ENCODE results near the gene DMRTA2.

Gene DMRTA2

GRCh38 chr1:50422946-50423669, at the start of gene DMRTA2:
Gene DMRTA2 (minus strand): TSS chr1:50423443. CDS start chr1:50421536, 1,907 bp downstream.
- peak; percentile 27 for DNase-seq

DNA sequence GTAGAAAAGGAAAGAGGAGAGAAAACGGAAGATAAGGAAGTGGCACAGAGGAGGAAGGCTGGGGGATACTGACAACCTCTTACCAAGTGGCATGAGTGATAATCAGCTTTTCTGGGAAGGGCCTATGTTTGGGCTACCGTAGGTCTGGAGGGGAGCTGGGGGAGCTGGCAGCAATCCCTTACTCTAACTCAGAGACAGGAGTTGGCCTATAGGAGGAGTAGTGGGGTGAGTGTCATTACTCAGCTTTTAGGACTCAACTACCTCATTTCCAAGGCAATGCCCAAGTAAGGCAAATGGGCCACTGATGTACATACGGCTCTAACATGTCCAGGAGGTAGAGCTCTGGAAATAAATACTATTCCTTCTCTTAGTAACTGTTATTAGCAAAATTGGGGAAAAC, 48.7 kb upstream of the DMRTA2 start:
- DNase-seq: no peak

DNA sequence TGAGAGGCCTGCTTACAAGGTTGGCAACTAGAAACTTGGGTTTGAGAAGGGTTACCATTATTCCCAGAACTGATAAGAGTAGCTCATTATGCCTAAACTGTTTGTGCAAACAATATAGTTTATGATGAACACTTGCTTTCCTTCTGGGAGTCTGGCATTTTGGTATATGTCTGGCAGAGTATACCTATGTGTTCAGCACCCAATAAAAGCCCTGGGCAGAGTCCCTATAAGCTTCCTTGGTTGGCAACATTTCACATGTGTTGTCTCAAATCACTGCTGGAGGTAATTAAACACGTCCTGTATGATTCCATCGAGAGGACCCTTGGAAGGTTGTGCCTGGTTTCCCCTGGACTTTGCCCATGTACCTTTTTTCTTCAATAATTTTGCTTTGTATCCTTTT, 39.7 kb upstream of the DMRTA2 start:
- no peak for DNase-seq

DNA sequence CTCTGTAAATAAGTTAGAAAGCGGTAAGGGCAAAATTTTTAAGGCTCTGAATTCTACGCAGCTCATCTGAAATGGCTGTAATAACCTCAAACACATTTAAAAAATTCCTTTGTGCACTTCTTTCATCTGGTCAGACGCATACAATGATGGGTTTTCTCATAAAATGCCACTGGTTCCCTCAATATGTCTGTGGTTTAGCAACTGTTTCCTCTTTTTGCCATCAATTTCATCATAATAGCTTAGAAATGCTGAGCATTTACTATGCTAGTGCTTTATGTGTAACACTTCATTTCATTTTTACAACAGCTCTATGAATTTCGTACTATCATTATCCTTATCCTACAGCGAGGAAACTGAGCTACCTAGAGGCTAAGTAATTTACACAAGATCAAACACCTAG, 35.3 kb upstream of the DMRTA2 start:
- DNase-seq: no peak

GRCh38 chr1:50454911-50455310, 31.7 kb upstream of the DMRTA2 start:
- no peak for DNase-seq

DNA sequence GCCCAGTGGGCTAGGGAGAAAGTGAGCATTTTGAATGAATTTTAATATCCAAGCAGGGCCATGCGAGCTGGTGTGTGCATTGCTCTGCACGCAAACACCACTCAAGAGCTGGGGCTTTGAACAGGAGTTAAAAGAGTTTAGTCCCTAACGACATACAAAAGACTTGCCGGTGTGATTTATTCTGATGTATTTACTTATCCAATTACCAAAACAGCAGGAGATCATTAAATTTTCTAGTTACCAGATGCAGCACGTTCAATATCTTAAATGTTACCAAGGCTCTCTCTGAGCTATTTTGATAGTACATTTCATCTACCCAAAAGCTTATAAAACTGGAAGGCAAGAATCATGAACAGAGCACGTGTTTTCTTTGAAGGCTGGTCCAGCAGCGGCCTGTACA, 30.0 kb upstream of the DMRTA2 start:
- DNase-seq: no peak

DNA sequence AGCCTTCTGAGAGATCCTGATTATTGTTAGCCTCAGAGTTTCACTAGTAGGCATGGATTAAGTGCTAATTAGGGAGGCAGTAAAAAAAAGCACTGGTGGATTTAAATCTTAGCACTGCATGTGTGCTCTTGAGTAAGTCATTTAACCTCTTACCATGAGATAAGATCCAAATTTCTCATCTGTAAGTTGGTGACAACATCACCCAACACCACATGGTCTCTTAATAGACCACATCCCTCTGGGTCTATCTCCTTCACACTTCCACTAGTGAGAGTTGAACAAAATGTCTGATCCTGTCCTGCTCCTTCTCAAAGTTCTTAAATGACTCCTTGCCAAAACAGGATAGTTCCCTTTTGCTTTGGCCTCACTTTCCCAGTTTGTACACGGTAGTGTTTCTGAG, 29.5 kb upstream of the DMRTA2 start:
- no peak for DNase-seq

- no peak for DNase-seq
These were observed 27.8 kb upstream of the DMRTA2 start for GRCh38 chr1:50450861-50451653.

GRCh38 chr1:50447961-50448360, 24.7 kb upstream of the DMRTA2 start:
- DNase-seq: no peak

DNA sequence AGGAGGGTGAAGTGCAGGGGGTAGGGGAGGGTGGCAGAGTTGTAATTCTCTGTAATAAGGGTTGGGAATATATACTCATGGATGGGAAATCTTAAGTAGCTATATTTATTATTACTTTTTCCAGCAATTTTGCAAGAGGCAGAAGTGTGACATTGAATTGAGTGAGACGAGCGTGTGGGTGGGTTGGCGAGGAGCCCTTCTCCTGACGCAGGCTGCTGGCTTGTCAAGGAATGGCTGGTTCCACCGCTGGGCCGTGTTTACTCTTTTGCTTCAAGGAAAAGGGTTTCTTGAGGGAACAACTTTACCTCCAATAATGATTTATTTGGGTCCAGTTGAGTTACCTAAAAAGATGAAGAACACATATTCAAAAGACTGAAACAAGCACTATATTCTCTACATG, 17.9 kb upstream of the DMRTA2 start:
- no peak for DNase-seq

GRCh38 chr1:50438945-50439344, 15.7 kb upstream of the DMRTA2 start:
- no peak for DNase-seq

- DNase-seq: no peak
These were observed 13.2 kb upstream of the DMRTA2 start for GRCh38 chr1:50436489-50436888.

DNA sequence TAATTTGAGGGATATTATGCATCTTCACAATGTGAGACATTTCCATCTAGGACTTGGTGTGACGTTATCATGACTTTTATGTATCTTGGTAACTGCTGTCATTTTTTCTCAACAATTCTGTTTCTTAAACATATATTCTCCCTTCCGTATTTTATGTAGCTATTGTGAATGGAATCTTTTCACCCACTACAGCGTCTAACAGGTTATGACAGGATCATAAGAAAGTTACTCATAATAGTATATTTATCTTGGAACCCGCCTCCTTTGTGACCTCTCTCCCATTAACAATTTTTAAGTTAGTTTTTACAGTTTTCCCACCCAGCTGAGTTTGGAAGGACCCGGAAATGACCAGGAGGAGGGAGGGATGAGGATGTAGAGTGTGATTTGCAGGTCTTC, 6.8 kb upstream of the DMRTA2 start:
- DNase-seq: no peak

GRCh38 chr1:50427818-50428779, 4.9 kb upstream of the DMRTA2 start:
- DNase-seq: no peak

DNA sequence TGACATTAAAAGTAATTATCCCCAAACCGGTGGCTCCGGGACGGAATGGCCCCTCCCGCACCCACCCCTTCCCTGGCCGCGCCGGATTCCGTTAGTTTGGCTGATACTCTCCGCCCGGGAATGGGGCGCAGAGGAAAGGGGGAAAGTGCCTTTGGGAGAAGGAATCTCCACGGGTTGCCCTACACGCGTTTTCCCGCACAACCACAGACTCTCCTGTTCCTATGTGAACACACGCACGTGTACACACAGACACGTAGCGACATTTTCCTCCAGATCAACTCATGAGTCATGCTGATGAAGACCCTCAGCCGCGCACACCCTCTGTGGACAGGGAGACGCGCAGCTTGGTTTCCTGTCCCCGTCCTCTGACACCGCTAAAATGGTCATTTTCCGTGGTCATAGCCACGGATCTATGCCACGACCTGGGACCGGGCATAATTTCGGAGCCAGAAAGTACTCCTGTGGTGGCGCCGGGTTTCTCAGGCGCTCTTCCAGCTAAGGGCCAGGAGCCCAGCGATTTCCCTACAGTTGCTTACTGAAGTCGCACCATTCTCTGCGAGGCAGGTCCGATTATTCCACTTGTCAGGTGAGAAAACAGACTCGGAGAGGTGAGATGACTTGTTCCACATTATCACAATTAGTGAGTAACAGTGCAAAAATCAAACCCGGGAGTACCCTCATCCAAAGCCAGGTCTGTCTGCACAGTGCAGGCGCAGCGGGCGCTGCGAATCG, 4.0 kb upstream of the DMRTA2 start:
- DNase-seq: no peak

- no peak for DNase-seq
These were observed 3.5 kb upstream of the DMRTA2 start for GRCh38 chr1:50426702-50427085.

DNA sequence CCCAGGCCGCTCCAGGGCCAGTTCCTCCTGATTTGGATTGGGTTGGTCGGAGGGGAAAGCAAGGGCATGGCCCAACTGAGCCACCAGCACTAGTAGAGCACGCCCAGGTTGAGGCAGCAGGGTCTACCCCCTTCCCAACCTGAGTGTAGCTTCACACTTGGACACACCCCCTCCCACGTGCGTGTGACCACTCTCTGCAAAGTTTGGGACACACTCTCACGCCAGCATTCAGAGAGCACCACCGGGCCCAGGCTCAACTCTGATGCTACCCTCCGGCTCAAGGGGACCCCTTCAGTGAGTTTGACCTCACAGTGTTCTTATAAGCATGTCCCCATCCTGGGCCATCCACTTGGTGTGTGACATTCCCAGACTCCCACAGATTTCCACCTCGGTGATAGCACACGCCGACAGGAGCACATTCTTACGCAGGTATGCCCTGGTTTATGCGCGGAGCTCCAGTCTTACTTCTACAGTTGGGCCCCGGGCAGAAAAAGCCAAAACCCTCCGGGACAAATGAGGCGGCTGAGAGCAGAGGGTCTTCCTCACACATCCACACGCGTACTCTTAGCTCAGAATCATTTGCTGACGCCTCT, 3.0 kb upstream of the DMRTA2 start:
- DNase-seq: no peak

- no peak for DNase-seq
These were observed 2.3 kb upstream of the DMRTA2 start for GRCh38 chr1:50425376-50426107.

DNA sequence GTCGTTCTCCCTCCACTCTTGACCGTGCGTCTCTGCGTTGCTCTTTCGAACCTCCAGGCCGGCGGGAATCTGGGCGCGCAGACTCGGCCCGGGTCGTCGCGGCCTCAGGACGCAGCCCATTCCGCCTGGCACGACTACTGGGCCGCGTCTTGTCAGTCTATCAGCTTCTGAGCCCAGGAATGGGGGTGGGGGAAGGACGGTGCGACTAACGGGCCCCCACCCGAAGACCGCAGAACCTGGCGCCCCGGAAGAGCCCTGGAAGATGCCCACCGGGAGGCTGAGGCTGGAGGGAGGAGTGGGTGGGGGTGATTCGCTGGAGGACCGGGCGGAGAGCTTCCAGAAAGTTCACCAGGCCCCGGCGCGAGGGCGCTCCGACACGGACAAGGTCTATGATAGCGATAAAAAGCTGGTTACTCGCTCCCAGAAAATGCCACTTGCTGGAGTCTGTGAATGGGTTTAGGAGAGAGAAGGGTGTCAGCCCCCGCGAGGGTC, 1.7 kb upstream of the DMRTA2 start:
- DNase-seq: no peak

DNA sequence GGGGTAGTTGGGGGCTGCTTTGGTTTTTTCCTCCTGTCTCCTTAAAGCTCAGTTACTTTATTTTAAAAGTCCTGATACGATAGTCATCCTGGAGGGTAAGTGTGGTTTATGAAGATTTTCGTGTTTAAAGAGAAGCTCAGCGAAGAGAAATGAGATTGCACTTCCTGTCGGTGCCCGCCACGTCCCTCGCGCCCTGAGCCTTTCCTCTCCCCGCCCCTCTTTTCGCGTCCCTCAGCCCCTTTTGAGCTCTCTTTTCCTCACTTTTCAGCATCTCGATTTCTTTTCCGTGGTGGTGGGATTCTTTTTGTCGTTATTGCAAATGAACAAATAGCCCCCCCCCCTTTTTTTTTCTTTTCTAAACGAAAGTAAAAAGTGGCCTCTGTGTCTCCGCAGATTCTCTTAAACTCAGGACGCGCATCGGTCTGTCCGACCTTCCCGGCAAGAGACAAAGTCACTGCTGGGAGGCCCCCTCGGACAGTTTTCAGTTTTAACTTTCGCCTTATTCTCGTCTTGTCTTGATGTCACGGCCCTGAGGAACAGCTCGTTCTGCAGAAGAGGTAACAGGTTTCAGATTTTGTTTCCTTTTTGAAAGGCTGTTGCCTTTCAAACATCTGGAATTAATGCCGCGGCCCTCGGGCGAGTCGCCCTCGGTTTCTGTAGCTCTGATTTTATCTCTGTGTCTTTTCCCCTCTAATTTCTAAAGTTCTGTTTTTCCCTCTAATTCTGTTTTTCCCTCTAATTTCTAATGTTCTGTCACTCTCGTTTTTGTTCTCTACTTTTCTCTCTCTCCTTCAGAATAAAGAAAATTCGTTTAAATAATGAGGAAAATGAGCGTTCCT, 1.0 kb upstream of the DMRTA2 start:
- DNase-seq: no peak

Measured in right hindlimb (tissue), 1 donor.